Smooth muscle cell of the pulmonary artery (primary cell): ENCODE measurements around the gene CFHR5. TPM values are rescaled to one million over a fixed set of nuclear protein-coding genes. Genes with fewer than 3 reads are reported as not detected.

Experiments used
- total RNA-seq: library from RNA; depleted of rRNA; stranded (reverse); fragments of >200 nt; gene quantifications from 2 replicates; pipeline ENCODE4 v1.2.3, GENCODE V29; 2014

Gene CFHR5
- total RNA-seq, result not detected in 2 replicates

DNA sequence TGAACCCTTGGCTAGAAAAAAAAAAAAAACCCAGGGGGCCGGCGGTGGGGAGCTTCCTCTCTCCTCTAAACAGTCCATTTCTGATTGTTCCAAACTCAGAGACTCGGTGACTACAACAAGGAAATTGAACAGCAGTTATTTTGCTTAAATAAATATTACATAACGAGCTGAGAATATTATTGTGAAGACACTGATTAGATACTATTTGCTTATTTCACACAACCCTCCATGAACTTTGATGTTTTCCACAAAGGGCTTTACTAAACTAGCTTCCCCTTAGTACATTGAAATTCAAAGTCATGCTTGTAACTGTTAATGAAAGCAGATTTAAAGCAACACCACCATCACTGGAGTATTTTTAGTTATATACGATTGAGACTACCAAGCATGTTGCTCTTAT lies at the start of gene CFHR5:
CFHR5 (plus strand) TSS at position 279 of the 400 bp plus-strand sequence; CDS start at position 388, 109 bp downstream.

GRCh38 chr1:196943568-196943967 lies 33.8 kb upstream of the CFHR5 start, which contains the start of gene CFHR2:
CFHR2 (plus strand) TSS chr1:196943738; CDS start chr1:196943881, 143 bp downstream.

Other genes starting within 250 kb of the CFHR5 start
- gene CFHR3, start 202.7 kb upstream of the CFHR5 start, total RNA-seq, result not detected in 2 replicates
- gene CFHR1, start 157.8 kb upstream of the CFHR5 start, total RNA-seq, result 0.36 and 1.6 TPM in 2 replicates
- not detected in 2 replicates for gene CFHR4, start 89.5 kb upstream of the CFHR5 start, total RNA-seq
- not detected in 2 replicates for gene CFHR2, start 33.8 kb upstream of the CFHR5 start, total RNA-seq
- not detected in 2 replicates for gene F13B, start 89.7 kb downstream of the CFHR5 start, total RNA-seq
- gene ASPM, start 169.1 kb downstream of the CFHR5 start, total RNA-seq, result 4.3 and 15.1 TPM in 2 replicates
- gene ZBTB41, start 223.7 kb downstream of the CFHR5 start, total RNA-seq, result 15.5 and 19.6 TPM in 2 replicates